ENCODE measurements around the gene FLNC.

FLNC gene

DNA sequence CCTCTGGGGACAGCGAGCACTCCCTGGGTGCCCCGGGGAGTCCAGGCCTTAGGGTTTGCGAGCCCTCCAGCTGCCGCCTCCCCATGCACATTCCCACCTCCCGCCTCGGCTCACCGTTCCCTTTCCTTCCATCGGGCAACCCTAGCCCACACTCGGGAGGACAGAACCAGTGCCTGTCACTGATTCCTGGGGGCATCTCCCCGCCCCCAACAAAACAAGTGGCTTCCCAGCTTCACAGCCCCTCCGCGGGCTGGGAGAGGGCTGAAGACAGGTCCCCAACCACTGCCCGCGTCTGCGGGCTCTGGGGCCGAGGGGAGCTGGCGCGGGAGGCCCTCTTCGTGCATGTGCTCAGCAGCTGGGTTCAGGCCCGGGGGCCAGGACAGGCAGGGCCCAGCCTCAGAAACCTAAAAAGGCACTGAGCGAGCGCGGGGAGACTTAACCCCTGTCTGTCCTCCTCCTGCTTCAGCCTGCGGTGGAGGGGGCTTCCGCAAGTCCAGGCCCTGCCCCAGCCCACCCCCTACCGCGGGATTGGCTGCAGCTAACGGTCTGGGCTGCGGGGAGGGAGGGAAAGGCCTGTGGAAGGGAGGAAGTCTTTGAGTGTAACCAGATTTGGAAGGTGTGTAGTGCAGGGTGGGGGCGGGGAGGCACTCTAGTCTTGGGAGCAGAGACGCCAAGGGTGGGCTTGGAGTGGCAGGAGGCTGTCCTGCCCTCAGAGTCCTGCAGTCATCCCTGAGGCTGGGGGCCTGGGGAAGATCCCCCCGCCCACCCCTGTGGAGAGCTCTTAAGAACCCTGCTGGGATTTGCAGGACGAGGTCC, 1.2 kb downstream of the FLNC start:
- DNase-seq (ENCODE audit: low read depth in 2 of 2): no peak

DNA sequence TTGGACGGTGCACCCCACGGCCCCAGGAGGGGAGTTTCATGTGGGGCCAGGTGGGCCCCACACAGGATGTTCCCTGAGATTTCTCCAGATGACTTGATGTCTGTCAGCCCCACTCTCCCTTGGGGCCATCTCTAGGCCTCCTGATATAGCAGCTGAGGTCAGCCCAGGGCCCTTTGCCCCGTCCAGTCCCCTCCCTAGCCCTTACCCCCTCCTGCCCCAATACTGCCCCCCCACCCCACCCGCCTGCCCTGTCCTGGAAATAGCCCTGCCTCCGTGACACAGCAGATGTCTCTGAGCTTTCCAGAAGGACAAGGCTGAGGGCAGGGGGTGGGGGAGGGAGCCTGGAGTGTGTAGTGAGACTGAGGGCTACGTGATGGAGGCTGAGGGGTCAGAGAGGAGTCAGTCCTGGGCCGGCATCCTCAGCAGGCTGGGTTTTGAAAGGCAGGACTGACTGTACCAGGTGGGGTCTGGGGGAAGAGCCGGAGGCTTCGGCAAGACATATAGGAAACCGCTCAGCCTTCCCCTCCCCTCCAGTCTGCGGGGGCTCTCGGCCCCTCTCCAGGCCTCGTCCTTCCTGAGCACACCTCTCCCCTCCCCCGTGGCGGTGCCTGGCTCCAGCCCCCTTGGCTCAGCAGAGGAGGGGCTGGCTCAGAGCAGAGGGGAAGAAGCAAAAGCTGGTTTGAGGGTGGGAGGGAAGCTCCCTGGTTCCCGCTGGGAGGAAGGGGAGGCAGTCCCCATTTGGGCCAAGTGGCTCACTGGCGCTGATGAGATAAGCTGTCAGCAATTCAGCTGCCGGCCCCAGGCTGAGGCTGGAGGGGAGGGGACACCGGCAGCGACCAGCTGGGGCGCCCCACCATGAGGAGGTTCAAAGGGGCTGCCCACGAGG, 2.0 kb downstream of the FLNC start:
- DNase-seq (ENCODE audit: low read depth in 2 of 2): no peak

DNA sequence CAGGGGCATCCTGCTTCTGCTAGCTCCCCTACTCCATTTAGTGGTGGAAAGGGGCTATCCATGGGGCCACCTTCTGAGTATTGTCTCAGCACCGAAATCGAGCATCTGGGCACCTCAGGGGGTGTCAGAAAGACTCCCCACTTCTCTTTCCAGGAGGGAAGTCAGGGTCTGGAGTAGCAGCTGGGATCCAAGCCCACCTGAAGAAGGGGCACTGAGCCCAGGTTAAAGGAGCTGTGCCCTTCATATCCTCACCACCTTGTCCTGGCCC, 2.6 kb downstream of the FLNC start:
- no peak for DNase-seq (ENCODE audit: low read depth in 2 of 2)

DNA sequence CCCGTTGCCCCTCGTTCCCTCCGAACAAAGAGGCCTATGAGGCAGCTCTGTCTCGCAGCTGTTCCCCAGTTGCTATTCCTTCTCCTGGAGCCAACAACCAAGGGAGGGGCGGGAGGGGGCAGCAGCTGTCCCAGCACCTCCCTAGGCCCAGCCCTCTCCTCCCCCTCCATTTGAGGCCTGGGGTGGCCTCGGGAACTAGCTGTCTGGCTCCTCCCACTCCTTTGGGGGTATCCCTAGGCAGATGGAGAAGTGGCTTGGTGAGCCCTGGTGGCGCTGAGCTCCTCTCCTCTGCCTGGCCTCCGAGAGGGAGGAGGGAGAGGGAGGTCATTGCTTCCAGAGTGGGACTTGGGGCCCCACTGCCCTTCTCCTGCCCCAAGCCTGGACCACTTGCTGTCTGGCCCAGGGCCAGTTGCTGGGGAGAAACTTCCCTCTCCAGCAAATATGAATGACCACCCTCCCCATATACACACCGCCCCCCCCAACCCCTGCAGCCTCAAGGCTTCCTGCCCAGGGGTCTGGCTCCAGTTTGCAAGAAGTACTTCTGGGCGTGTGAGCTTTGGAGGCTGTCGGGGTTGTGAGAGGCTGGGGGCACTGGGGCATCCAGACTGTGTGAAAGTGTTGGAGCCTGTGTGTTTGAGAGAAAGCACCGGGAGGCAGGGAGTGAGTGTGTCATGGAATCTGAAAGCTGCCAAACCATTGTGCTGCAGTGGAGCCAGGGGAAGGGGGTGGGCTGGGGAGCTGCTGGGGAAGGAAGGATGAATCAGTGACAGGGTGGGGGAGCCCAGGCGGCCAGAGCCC, 3.1 kb downstream of the FLNC start:
- DNase-seq (ENCODE audit: low read depth in 2 of 2): no peak

DNA sequence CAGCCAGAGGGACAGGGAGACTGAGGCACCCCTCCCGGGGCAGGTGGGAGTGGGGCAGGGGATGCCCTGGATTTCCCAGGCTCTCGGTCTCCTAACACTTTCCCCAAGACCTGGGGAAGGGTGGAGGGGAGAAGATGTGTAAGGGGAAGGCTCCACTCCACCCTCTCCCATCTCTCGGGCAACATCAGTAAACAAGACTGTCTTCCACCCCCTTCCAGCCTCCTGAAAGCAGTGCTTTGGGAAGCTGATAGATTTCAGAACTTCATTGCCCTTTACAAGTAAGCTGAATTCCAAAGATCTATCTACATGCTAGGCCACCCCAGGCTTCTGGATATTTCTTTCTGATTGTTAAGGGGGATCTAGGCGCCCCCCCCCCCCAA, 3.7 kb downstream of the FLNC start:
- no peak for DNase-seq (ENCODE audit: low read depth in 2 of 2)

DNA sequence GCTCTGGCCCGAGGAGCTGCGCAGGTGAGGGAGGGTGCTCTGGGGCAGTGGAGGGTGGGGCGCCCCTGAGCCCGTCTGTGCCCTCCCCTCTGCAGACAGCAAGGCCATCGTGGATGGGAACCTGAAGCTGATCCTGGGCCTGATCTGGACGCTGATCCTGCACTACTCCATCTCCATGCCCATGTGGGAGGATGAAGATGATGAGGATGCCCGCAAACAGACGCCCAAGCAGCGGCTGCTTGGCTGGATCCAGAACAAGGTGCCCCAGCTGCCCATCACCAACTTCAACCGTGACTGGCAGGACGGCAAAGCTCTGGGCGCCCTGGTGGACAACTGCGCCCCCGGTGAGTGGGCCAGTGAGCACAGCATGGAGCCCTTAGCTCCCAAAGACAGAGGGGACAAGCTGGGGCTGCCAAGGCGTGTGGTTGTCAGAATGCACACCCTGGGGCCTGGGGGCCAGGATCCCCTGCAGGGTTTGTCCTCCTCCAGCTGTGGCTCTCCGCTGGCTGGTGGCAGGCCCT, 5.1 kb downstream of the FLNC start:
- no peak for DNase-seq (ENCODE audit: low read depth in 2 of 2)

DNA sequence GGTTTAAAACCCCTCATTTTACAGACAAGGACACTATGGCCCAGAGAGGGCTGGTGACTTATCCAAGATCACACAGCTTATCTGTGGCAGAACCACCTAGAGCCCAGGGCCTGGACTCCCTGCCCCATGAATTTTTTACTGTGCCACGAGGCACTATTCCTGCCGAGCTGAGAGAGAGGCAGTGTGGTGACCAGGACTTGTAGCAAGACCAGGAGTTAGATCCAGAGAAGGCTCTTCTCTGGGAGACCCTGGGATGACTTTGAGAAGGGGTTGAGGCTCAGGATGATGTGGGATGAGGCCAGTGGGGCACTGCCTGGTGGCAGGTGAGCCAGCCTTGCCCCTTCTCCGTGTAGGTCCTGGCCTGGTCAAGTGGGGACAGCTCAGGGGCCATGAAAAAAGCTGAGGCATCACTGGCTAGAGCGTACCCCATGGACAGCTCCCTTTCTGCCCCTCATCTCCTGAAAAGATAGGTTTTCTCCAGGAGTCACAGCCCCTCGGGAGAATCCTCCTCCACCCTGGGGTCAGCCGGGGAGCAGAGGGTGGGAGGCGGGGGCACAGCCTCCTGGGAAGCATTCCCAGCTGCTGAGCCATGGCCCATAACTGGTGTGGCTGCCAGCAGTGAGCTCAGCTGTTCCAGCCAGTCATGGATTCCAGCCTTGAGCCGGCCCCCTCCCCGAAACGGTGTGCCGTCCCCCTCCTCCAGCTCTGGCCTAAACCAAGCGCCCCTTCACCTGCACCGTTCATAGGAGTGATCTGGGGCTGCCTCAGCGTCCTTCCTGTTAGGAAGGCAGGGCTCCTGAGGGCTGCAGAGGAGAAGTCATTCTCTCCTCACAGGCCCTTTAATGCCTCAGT, 5.8 kb downstream of the FLNC start:
- no peak for DNase-seq (ENCODE audit: low read depth in 2 of 2)

DNA sequence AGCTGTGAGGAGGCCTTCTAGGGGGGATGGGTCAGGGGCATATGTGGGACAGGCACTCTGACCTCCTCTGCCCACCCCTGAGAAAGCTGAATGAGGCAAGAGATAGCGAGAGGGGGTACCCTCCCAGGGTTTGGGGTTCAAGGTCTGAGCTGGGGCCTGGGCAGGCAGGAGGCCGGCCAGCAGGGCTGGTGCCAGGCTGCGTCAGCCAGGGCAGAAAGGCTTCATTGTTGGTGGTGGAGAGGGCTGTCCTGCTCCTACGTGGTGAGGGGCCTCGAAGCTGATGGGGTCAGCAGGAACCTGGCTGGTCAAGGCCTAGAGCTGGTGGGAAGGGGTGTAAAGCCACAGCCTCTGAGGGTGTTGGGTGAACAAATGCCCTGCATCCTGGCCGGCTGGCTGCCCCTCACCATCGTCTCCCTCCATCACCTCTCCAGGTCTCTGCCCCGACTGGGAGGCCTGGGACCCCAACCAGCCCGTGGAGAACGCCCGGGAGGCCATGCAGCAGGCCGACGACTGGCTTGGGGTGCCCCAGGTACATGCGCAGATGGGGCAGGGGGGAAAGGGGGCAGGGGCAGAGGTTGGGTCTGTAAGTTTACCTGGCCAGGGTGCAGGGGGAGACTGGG, 6.6 kb downstream of the FLNC start:
- DNase-seq (ENCODE audit: low read depth in 2 of 2): no peak

DNA sequence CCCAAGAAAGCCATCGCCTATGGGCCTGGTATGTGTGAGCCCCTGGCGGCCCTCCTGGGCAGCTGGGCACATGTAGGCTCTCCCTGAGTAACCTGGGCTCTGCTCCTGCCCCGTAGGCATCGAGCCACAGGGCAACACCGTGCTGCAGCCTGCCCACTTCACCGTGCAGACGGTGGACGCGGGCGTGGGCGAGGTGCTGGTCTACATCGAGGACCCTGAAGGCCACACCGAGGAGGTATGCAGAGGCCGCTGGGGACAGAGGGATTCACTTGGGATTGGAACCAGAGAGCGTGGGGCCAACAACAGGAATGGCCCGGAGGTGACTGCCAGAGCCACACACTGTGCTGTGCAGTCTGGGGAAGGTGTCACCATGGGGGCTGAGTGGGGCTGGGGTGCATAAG, 7.3 kb downstream of the FLNC start:
- no peak for DNase-seq (ENCODE audit: low read depth in 2 of 2)

DNA sequence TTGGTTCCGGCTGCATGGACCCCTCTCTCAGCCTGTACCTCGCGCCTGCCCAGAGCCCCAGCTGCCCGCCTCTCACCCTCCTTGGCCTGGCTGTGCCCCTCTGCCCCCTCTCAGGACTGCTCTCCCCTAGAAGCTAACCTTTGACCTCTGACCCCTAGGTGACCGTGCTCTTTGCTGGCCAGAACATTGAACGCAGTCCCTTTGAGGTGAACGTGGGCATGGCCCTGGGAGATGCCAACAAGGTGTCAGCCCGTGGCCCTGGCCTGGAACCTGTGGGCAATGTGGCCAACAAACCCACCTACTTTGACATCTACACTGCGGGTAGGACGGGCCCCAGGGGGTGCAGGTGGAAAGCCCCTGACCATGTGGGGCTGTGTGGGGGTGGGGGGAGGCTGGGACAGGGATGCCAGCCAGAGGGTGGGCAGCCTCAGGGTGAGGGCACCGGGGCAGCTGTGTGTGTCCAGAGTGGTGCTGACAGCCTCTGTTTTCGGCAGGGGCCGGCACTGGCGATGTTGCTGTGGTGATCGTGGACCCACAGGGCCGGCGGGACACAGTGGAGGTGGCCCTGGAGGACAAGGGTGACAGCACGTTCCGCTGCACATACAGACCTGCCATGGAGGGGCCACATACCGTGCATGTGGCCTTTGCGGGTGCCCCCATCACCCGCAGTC, 8.0 kb downstream of the FLNC start:
- no peak for DNase-seq (ENCODE audit: low read depth in 2 of 2)

DNA sequence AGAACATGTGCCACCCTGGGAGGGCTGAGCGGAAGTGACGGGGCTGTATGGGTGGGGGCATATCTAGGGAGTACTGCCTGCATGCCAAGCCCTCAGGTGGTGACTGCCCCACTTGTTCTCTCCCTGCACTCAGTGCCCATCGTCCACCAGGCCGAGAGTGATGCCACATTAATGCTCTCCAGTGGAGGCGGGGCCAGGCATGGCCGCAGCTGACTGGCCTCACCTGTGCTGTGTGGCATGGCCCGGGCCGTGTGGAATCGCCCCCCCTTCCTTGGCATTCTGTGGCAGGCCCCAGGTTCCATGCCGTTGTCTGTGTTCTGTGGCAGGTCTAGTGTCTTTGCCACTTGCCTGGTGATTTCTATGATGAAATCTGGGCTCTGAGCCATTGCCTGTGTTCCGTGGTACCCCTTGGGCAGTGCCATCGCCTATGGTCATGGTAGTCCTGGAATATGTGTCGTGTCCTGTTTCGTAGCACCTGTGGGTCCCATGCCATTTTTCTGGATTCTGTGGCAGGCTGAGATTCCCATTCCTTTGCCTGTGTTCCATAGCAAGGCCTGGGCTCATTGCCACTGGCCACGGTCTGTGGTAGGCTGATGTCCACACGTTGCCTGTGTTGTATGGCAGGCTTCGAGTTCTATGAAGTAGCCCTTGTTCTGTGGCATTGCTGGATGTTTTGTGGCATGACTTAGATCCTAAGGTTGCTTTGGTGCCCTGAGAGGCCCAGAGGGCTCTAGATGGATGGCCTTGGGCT, 8.9 kb downstream of the FLNC start:
- DNase-seq (ENCODE audit: low read depth in 2 of 2): no peak

DNA sequence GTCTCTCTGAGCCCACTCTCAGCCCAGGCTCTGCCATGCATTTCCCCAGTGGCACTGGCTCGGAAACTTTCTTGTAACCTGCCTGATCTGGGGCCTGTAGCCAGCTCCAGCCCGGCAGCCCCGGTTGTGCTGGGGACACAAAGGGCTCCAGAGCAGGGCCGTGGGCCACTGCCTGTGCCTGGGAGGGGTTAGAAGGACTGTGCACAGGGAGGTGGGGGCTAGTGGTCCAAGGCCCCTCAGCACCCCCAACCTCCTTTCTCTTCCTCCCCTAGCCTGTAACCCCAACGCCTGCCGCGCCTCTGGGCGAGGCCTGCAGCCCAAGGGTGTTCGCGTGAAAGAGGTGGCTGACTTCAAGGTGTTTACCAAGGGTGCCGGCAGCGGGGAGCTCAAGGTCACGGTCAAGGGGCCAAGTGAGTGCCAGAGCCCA, 9.6 kb downstream of the FLNC start:
- no peak for DNase-seq (ENCODE audit: low read depth in 2 of 2)

DNA sequence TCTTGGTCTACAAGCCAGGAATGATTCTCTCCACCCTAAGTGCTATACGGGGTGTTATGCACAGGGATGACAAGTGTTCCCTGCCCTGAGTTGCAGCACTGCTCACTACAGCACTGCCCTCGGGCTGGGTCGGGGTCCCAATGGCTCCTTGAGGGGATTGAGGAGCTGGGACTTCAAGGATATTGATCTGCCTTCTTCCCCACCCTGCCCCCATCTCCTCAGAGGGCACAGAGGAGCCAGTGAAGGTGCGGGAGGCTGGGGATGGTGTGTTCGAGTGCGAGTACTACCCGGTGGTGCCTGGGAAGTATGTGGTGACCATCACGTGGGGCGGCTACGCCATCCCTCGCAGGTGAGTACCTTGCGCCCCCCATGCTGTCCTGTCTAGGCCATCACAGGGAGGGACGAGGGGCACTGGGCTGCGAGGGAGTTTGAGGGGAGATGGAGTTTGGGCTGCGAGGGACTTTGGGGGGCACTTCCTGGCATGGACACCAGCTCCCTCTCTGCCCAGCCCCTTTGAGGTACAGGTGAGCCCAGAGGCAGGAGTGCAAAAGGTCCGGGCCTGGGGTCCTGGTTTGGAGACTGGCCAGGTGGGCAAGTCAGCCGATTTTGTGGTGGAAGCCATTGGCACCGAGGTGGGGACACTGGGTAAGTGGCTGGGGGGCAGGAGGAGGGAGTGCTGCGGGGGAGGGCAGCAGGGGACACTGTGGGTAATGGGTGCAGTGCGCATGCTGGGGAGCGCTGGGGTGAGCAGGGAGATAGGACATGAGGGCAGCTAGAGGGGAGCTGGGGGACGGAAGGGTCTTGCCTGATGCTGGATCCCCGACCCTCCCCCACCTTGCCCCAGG, 10.3 kb downstream of the FLNC start:
- DNase-seq (ENCODE audit: low read depth in 2 of 2): no peak

DNA sequence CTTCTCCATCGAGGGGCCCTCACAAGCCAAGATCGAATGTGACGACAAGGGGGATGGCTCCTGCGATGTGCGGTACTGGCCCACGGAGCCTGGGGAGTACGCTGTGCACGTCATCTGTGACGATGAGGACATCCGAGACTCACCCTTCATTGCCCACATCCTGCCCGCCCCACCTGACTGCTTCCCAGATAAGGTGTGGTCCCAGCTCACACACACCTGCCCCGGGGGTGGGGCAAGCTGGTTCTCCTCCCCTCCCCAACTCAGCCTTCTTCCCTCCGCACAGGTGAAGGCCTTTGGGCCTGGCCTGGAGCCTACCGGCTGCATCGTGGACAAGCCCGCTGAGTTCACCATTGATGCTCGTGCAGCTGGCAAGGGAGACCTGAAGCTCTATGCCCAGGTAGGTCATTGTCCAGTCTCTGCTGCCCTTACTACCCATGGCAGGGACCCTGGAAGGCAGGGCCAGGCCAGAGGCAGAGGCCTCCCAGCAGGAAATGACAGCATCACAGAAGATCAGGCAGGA, 11.0 kb downstream of the FLNC start:
- no peak for DNase-seq (ENCODE audit: low read depth in 2 of 2)

DNA sequence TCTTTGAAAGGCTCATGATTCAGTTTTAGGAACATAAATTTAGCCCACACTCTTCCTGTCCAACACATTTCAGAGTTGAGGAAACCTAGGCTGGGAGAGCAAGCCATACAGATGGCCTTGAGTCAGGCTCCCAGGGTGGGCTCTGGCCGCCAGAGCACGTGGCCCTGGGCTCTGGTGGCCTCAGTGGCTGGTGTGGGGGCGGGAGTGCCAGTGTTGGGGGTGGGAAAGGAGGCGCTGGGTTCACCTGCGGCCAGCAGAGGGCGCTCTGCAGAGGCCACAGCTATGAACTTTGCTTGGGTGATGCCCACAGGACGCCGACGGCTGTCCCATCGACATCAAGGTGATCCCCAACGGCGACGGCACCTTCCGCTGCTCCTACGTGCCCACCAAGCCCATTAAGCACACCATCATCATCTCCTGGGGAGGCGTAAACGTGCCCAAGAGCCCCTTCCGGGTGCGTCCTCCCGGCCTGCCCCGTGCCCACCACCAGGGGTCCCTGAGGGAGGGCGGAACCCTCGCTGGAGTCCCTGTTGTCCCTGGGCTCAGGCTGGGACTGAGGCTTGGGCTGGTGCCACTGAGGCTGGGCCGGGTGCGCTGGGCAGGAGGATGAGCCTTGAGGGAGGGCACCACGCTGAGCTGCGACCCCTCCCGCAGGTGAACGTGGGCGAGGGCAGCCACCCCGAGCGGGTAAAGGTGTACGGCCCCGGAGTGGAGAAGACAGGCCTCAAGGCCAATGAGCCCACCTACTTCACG, 11.9 kb downstream of the FLNC start:
- DNase-seq (ENCODE audit: low read depth in 2 of 2): peak; percentile 51 to 63

DNA sequence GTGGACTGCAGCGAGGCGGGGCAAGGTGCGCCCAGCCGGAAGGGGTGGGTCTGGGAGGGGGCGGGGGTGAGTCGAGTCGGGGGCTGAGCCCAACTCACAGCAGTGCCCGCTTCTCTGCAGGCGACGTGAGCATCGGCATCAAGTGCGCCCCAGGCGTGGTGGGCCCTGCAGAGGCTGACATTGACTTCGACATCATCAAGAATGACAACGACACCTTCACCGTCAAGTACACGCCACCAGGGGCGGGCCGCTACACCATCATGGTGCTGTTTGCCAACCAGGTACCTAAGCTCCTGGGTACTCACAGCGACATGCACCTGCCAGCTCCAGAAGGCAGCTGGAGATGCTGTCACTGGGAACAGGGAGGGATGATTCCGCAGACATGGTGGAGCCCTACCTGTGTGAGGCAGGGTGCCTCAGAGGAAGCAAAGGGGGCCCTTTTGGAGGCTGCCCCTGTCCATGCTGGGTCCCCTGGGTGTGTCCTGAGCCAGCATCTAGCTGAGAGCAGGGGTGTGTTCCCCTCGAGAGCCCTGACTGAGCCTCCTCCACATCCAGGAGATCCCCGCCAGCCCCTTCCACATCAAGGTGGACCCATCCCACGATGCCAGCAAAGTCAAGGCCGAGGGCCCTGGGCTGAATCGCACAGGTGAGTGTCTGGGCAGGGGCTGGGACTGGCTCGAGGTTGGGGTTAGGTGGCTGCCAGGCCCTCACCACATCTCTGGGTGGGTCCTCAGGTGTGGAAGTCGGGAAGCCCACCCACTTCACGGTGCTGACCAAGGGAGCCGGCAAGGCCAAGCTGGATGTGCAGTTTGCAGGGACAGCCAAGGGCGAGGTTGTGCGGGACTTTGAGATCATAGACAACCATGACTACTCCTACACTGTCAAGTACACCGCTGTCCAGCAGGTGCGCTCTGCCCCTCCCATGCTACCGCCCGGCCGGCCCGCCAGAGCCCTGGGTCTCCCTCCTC, 12.8 kb downstream of the FLNC start:
- DNase-seq (ENCODE audit: low read depth in 2 of 2): no peak

Data from stimulated activated CD4-positive, alpha-beta T cell treated with anti-CD3 and anti-CD28 coated beads, Interleukin-4, amount 100 ng/mL, for 48 hours (primary cell).